GM21423 (cell line): ENCODE results near the gene ATG9A.
"Not testable (repeated sequence)": the region's sequence is repeated elsewhere in the genome, so short reads cannot be mapped to it uniquely, and the experiment has no call there.

ENCODE experiments used
- ATAC-seq: cut with Tn5 transposase; IDR thresholded peaks from one replicate; pipeline ENCODE4 v1.9.1; 2021; ENCODE audit warnings: mild to moderate bottlenecking, moderate library complexity; ENCODE audit not compliant: unreplicated experiment

Gene ATG9A

GRCh38 chr2:219207134-219207883 is 22.1 kb downstream of the ATG9A start:
- no peak for ATAC-seq

DNA sequence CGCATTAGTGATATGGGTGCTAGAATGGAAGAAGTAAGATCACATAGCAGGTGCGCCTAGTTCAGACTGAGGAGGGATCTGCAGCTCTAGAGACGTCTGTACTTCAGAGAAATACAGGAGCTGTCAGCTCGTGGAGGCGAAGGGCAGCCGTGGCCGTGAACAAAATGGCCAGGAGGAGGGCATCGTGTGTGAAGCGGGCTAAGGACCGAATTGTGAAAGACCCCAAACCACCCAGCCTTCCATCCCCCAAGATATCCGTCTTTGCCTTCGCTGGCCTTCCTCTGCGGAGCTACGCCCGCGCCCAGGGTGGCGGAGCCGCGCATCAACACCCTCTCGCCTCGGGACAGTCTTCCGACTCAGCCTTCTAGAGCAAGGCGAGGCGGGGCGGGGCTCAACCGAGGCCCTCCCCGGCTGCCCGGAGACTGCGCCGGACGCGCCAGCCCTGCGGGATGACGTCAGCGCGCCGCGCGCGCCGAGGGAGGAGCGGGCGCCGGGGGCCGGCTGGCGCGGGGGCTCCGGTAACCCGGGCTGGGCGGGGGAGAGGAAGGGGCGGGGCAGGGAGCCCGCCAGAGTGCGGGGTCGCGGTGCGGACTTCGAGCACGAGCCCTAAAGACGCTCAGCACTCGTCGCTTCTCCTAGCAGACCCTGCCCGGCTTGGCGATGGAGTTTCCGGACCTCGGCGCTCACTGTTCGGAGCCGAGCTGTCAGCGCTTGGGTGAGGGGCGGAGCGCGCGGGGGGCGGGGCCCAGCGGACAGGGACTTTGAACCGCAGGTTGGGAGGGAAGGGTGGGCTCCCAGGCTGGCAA is 22.9 kb downstream of the ATG9A start, which contains the start of gene ZFAND2B:
ZFAND2B (plus strand) TSS at position 455 of the 806 bp plus-strand sequence; CDS start at position 661, 206 bp downstream.
- peak; percentile 95 for ATAC-seq

- no peak for ATAC-seq
Observed at GRCh38 chr2:219205981-219206327, 23.5 kb downstream of the ATG9A start.

DNA sequence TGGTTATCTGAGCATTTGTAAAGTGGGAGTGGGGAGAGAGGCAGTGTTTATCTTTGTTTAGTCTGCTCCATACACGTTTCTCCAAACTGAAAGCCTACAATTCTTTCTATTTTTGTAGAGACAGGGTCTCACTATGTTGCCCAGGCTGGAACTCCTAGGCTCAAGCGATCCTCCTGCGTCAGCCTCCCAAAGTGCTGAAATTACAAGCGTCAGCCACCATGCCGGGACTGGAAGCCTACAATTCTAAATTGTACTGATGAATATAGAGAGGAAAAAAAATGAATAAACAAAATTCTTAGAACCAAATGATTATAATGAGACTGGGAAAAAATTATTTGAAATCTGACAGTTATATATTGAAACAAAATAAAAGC is 24.3 kb downstream of the ATG9A start:
- ATAC-seq = no peak

DNA sequence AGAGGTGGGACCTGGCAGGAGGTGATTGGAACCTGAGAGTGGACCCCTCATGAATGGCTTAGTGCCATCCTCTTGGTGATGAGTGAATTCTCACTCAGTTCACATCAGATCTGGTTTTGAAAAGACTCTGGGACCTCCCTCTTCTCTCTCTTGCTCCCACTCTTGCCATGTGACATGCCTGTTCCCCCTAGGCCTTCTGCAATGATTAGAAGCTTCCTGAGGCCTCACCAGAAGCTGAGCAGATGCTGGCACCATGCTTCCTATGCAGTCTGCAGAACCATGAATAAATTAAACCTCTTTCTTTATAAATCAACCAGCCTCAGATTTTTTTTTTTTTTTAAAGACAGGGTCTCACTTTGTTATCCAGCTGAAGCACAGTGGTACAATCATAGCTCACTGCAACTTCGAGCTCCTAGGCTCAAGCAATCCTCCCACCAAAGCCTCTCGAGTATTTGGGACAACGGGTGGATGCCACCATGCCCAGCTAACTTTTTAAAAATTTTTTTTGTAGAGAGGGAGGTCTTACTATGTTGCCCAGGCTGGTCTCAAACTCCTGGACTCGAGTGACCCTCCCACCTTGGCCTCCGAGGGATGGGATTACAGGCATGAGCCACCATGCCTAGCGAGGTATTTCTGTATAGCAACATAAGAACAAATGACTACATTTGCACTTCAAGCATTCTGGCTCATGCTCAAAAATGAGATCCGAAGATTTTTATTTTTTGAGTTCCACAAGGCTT is 24.8 kb downstream of the ATG9A start:
- no peak for ATAC-seq

DNA sequence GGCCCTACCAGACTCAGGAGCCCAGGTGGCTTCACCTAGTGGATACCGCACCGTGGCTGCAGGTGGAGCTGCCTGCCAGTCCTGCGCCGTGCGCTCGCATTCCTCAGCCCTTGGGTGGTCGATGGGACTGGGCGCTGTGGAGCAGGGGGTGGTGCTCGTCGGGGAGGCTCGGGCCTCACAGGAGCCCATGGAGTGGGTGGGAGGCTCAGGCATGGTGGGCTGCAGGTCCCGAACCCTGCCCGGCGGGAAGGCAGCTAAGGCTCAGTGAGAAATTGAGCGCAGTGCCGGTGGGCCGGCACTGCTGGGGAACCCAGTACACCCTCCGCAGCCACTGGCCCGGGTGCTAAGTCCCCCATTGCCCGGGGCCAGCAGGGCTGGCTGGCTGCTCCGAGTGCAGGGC is 28.1 kb downstream of the ATG9A start:
- ATAC-seq = not testable (repeated sequence)

DNA sequence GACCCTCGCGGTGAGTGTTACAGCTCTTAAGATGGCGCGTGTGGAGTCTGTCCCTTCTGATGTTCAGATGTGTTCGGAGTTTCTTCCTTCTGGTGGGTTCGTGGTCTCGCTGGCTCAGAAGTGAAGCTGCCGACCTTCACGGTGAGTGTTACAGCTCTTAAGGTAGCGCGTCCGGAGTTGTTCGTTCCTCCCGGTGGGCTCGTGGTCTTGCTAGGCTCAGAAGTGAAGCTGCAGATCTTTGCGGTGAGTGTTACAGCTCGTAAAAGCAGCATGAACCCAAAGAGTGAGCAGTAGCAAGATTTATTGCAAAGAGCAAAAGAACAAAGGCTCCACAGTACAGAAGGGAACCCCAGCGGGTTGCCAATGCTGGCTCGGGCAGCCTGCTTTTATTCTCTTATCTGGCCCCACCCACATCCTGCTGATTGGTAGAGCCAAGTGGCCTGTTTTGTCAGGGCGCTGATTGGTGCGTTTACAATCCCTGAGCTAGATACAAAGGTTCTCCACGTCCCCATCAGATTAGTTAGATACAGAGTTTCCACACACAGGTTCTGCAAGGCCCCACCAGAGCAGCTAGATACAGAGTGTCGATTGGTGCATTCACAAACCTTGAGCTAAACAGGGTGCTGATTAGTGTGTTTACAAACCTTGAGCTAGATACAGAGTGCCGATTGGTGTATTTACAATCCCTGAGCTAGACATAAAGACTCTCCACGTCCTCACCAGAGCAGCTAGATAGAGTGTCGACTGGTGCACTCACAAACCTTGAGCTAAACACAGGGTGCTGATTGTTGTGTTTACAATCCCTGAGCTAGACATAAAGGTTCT is 28.7 kb downstream of the ATG9A start:
- ATAC-seq = not testable (repeated sequence)

DNA sequence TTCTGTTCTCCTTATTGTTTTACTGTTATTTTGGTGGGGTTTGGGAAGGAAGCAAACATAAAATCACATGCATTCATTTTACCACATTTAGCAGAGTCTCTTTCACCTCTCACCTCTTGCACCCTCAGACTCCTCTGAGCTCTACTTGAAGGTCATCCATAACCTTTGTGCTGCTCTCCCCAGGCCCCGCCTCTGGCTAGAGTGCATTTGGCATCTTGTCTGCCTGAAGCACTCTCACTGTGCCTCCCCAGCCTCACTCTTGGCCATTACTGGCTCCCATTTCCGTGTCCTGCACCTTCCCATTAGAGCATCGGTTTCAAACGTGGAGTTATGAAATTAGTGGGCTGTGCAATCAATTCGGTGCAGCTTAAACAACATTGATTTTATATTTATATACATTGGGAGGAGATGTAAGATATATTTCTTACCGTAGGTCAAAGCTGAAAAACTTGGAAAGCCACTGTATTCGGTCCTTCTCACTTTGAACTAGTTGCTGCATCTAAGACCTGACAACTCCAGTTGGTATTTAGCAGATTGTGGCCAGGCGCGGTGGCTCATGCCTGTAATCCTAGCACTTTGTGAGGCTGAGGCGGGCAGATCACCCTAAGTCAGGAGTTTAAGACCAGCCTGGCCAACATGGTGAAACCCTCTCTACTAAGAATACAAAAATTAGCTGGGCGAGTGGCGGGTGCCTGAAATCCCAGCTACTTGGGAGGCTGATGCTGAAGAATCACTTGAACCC is 29.8 kb downstream of the ATG9A start:
- ATAC-seq = no peak

DNA sequence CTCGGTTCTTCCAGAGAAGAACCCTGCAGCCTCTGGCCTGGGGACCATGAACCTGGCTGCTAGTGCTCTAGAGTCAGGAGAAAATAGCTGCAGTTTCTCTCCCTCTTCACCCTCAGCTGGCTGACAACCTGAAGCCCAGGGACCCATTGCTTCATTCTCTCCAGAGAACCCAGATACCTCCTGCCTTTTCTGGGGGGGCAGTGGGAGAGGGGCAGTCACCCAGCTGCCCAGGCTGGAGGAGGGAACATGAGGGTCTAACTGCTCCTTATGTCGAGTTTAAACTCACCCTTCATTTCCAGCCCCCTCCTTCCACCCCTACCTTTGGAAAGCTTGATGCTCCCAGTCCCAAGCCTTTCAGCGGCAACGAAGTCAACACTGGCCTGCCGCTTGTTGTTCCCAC is 30.5 kb downstream of the ATG9A start:
- no peak for ATAC-seq

DNA sequence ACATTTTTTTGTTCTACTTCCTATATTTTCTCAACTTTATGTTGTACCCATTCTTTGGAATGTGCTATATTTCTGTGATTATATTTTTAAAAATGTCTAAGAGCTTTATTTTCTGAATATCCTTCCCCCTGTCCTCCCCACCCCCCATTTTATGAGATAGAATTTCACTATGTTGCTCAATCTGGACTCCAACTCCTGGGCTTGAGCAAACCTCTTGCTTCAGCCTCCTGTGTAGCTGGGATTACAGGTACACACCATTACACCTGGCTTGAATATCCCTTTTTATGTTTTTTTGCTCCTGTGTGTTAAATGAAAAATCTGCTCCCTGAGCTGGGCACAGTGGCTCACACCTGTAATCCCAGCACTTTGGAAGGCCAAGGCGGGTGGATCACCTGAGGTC is 32.0 kb downstream of the ATG9A start:
- no peak for ATAC-seq

- no peak for ATAC-seq
Observed at GRCh38 chr2:219186754-219187456, 42.5 kb downstream of the ATG9A start.

DNA sequence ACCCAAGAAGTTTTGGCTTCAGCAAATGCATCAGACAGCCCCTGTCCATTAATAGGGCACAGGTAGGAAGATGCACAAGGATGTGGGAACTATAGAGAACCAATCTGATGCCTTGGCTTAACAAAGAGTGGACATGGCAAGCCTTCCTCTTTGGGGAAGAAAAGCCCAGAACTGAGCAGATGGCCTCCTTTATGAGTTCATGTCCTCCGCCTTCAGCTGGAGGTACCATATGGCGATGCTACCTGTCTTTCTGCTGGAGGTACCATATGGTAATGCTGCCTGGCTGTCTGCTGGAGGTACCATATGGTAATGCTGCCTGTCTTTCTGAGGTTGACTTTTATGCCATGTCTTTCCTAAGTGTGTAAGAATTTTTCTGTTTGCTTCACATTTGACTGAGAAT is 45.3 kb downstream of the ATG9A start:
- ATAC-seq = no peak

GRCh38 chr2:219183151-219183772 is 46.2 kb downstream of the ATG9A start:
- no peak for ATAC-seq

DNA sequence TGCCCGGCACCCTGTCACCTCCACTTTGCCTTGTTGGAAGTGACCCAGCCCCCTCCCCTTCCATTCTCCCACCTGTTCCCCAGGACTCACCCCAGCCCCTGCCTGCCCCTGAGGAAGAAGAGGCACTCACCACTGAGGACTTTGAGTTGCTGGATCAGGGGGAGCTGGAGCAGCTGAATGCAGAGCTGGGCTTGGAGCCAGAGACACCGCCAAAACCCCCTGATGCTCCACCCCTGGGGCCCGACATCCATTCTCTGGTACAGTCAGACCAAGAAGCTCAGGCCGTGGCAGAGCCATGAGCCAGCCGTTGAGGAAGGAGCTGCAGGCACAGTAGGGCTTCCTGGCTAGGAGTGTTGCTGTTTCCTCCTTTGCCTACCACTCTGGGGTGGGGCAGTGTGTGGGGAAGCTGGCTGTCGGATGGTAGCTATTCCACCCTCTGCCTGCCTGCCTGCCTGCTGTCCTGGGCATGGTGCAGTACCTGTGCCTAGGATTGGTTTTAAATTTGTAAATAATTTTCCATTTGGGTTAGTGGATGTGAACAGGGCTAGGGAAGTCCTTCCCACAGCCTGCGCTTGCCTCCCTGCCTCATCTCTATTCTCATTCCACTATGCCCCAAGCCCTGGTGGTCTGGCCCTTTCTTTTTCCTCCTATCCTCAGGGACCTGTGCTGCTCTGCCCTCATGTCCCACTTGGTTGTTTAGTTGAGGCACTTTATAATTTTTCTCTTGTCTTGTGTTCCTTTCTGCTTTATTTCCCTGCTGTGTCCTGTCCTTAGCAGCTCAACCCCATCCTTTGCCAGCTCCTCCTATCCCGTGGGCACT is 46.9 kb downstream of the ATG9A start:
- no peak for ATAC-seq

DNA sequence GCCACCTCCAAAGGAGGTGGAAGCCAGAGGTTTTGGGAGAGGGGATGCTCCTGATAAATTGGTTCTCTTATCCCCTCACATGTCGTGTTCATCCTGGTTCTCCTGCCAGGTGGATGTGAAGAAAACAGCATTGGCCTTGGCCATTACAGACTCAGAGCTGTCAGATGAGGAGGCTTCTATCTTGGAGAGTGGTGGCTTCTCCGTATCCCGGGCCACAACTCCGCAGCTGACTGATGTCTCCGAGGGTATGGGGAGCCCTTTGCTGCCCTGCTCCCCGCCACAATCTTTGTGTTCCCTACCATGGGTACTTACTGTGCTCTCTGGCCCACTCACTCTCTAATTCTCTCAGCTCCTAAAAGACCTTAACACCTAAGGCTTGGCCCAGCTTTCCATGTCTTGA is 47.9 kb downstream of the ATG9A start:
- no peak for ATAC-seq

DNA sequence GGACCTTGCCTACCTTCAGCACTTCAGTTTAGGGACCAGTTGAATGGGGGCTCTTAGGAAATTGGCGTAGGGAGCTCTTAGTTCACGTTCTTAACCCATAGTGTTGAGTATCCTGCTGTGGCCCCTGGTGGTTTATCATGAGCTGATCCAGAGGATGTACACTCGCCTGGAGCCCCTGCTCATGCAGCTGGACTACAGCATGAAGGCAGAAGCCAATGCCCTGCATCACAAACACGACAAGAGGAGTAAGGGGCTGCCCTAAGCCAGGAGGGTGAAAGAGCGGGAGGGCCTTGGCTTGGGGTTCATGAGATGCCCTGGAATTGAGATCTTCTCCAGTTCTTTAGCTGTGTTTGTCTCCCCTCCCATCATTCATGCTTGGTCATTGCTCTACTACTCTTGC is 48.5 kb downstream of the ATG9A start:
- no peak for ATAC-seq

DNA sequence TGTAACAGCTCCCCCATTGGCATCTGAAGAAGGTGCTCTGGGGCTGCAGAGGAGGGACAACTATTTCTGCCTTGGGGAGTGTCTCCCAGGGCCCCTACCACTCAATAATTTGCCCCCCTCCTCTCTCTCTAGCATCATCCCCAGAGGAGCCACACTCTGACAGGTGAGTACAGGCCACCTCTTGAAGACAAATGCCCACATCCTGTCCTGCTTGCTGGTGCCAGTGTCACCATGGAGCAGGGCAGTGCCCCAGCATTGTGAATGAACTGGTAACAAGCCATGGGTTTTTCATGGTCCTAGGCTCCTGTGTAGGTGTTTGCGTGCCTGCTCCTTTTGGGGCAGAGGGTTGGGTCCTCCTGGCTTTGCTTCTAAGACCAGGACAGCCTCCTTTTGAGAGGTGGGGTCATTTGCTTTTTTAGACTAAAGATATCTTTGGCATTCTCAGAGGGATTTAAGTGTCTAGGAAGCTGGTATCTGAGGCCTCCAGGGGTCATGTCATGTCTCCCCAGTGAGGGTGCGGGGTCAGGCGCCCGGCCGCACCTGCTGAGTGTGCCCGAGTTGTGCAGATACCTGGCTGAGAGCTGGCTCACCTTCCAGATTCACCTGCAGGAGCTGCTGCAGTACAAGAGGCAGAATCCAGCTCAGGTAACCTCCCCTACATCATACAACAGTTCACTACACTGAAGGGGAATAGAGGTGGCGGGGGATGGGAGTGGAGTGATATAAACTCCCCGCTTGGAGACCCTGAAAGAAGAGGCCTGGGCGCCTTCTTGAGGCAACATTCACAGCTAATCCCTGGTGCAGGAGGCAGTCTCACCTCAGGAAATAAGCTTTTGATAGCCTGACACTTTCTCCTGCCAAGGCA is 49.6 kb downstream of the ATG9A start:
- ATAC-seq = no peak
